HUES6 (cell line): ENCODE data around the gene E2F1.
A peak's percentile ranks its signal among the peaks of the same experiment; 100 is the strongest.

ENCODE experiments used
- H3K27ac ChIP-seq: 2 replicates; pipeline ENCODE4 v1.7.0; 2013; ENCODE audit warnings: low read depth, mild to moderate bottlenecking, low read length, inconsistent platforms
- H3K27me3 ChIP-seq: 2 replicates; pipeline ENCODE4 v1.6.1; 2013; ENCODE audit warnings: low read length; ENCODE audit not compliant: control insufficient read depth, insufficient read depth
- H3K36me3 ChIP-seq: 2 replicates; pipeline ENCODE4 v1.6.1; 2013; ENCODE audit warnings: low read length; ENCODE audit not compliant: control insufficient read depth, insufficient read depth
- H3K4me1 ChIP-seq: 2 replicates; pipeline ENCODE4 v1.6.1; 2013; ENCODE audit warnings: low read length; ENCODE audit not compliant: control insufficient read depth, insufficient read depth
- H3K4me3 ChIP-seq: 2 replicates; pipeline ENCODE4 v1.5.1; 2013; ENCODE audit warnings: low read depth, low read length
- H3K9ac ChIP-seq: one replicate; pipeline ENCODE4 v1.6.1; 2013; ENCODE audit warnings: mild to moderate bottlenecking, low read length
- H3K9me3 ChIP-seq: 2 replicates; pipeline ENCODE4 v1.6.1; 2013; ENCODE audit warnings: low read depth, low read length; ENCODE audit not compliant: control insufficient read depth, insufficient read depth

The E2F1 gene

GRCh38 chr20:33696448-33696847 lies 10.3 kb upstream of the E2F1 start:
- Histone ChIP-seq H3K9me3 (peaks cover 17% of the 10 kb centered on the region), H3K4me3 (no peak overlapping the region), H3K4me1 (peaks cover 6% of the 10 kb centered on the region), H3K9ac (no peak overlapping the region), H3K36me3 (no peaks in the 10 kb centered on the region), H3K27me3 (no peaks in the 10 kb centered on the region), H3K27ac (no peak overlapping the region)

- H3K9me3 ChIP-seq, result peaks cover 13% of the 10 kb centered on the region
- no peak overlapping the region for H3K9ac ChIP-seq
- no peaks in the 10 kb centered on the region for H3K36me3 ChIP-seq
- no peak overlapping the region for H3K4me3 ChIP-seq
- no peak overlapping the region for H3K27ac ChIP-seq
- H3K4me1 ChIP-seq, result peaks cover 12% of the 10 kb centered on the region
- 0 out of 2 replicates have a peak, but pooled peaks cover under 1% of the 10 kb centered on the region for H3K27me3 ChIP-seq
Measured at GRCh38 chr20:33694639-33695012, 8.4 kb upstream of the E2F1 start.

- Histone ChIP-seq H3K4me1 (peaks cover 12% of the 10 kb centered on the region), H3K9me3 (peaks cover 13% of the 10 kb centered on the region), H3K27ac (no peak overlapping the region), H3K27me3 (peaks cover 7% of the 10 kb centered on the region; the same call in 1 of the 2 replicates), H3K36me3 (no peaks in the 10 kb centered on the region), H3K4me3 (no peak overlapping the region), H3K9ac (no peak overlapping the region)
Measured at GRCh38 chr20:33693741-33694638, 7.8 kb upstream of the E2F1 start.

GRCh38 chr20:33693289-33693688 lies 7.1 kb upstream of the E2F1 start:
- Histone ChIP-seq H3K27me3 (peaks cover 8% of the 10 kb centered on the region; the same call in 1 of the 2 replicates), H3K9me3 (peaks cover 13% of the 10 kb centered on the region), H3K9ac (no peak overlapping the region), H3K27ac (no peak overlapping the region), H3K4me1 (peaks cover 12% of the 10 kb centered on the region), H3K36me3 (no peaks in the 10 kb centered on the region), H3K4me3 (no peak overlapping the region)

GRCh38 chr20:33689973-33690372 lies 3.8 kb upstream of the E2F1 start:
- Histone ChIP-seq H3K9ac (no peak overlapping the region), H3K9me3 (no peaks in the 10 kb centered on the region), H3K36me3 (no peaks in the 10 kb centered on the region), H3K27ac (no peak overlapping the region), H3K27me3 (peaks cover 8% of the 10 kb centered on the region; the same call in 1 of the 2 replicates), H3K4me1 (peaks cover 23% of the 10 kb centered on the region), H3K4me3 (no peak overlapping the region)

- Histone ChIP-seq H3K36me3 (no peaks in the 10 kb centered on the region), H3K4me1 (peaks cover 28% of the 10 kb centered on the region), H3K27ac (no peak overlapping the region), H3K9ac (no peak overlapping the region), H3K9me3 (no peaks in the 10 kb centered on the region), H3K27me3 (peaks cover 8% of the 10 kb centered on the region; the same call in 1 of the 2 replicates), H3K4me3 (no peak overlapping the region)
Measured at GRCh38 chr20:33689493-33689892, 3.3 kb upstream of the E2F1 start.

- Histone ChIP-seq H3K4me3 (no peak overlapping the region), H3K27ac (no peak overlapping the region), H3K36me3 (no peaks in the 10 kb centered on the region), H3K9ac (no peak overlapping the region), H3K4me1 (peaks cover 26% of the 10 kb centered on the region), H3K9me3 (no peaks in the 10 kb centered on the region), H3K27me3 (peaks cover 8% of the 10 kb centered on the region; the same call in 1 of the 2 replicates)
Measured at GRCh38 chr20:33688938-33689424, 2.8 kb upstream of the E2F1 start.

GRCh38 chr20:33687993-33688937 lies 2.1 kb upstream of the E2F1 start:
- Histone ChIP-seq H3K36me3 (no peaks in the 10 kb centered on the region), H3K27me3 (peaks cover 8% of the 10 kb centered on the region; the same call in 1 of the 2 replicates), H3K9me3 (no peaks in the 10 kb centered on the region), H3K9ac (no peak overlapping the region), H3K4me3 (no peak overlapping the region), H3K4me1 (peaks cover 26% of the 10 kb centered on the region), H3K27ac (no peak overlapping the region)

GRCh38 chr20:33687370-33687915 lies 1.3 kb upstream of the E2F1 start:
- peak overlapping the region; percentile 24 for H3K9ac ChIP-seq
- H3K36me3 ChIP-seq, result no peaks in the 10 kb centered on the region
- H3K4me3 ChIP-seq, result no peak overlapping the region
- no peak overlapping the region for H3K27ac ChIP-seq
- no peaks in the 10 kb centered on the region for H3K9me3 ChIP-seq
- peaks cover 26% of the 10 kb centered on the region for H3K4me1 ChIP-seq
- peaks cover 8% of the 10 kb centered on the region; the same call in 1 of the 2 replicates for H3K27me3 ChIP-seq

GRCh38 chr20:33686984-33687366 lies 790 bp upstream of the E2F1 start:
- Histone ChIP-seq H3K4me3 (peak overlapping the region; percentile 40), H3K27ac (no peak overlapping the region), H3K9me3 (no peaks in the 10 kb centered on the region), H3K27me3 (peaks cover 8% of the 10 kb centered on the region; the same call in 1 of the 2 replicates), H3K36me3 (no peaks in the 10 kb centered on the region), H3K4me1 (peaks cover 26% of the 10 kb centered on the region), H3K9ac (peak overlapping the region; percentile 24)
